ENCODE results near the gene TRPM8.

DNA sequence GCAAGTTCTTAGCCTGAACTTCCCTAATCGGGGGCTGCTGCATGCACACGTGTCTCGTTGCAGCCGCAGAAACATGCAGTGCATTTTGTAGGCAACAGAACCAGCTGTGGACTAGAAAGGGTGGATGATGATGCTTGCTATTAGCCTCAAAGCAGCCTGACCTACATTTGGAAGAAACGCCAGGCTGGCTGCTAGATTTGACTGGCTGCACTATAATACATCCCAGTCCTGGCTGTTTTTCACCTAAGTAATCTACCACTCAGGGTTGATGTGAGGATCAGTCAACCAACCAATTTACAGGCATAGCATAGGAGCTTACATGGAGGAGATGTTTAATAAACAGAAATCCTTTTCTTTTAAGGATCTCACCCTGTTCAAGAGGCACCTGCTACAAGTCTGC, 77.0 kb downstream of the TRPM8 start:
- TF ChIP-seq, protein P1, sequence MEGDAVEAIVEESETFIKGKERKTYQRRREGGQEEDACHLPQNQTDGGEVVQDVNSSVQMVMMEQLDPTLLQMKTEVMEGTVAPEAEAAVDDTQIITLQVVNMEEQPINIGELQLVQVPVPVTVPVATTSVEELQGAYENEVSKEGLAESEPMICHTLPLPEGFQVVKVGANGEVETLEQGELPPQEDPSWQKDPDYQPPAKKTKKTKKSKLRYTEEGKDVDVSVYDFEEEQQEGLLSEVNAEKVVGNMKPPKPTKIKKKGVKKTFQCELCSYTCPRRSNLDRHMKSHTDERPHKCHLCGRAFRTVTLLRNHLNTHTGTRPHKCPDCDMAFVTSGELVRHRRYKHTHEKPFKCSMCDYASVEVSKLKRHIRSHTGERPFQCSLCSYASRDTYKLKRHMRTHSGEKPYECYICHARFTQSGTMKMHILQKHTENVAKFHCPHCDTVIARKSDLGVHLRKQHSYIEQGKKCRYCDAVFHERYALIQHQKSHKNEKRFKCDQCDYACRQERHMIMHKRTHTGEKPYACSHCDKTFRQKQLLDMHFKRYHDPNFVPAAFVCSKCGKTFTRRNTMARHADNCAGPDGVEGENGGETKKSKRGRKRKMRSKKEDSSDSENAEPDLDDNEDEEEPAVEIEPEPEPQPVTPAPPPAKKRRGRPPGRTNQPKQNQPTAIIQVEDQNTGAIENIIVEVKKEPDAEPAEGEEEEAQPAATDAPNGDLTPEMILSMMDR (IDR thresholded peaks at IDR 0.05), result no peak
- TF ChIP-seq POLR2A (IDR thresholded peaks at IDR 0.05), result no peak

Measured in prostate gland (tissue), 2 donors.